HEK293 (cell line): Measurements from ENCODE around the gene SEMA6D.

Experiments
- CTCF ChIA-PET: fragments of 350-600 bp; formaldehyde crosslinking; extraction: SDS; loops from one replicate; lab custom pipeline; 2021; ENCODE audit warnings: antibody characterized with exemption; lab: Yijun Ruan, JAX
- POLR2A ChIA-PET: fragments of 300-600 bp; formaldehyde crosslinking; extraction: SDS; loops from one replicate; lab custom pipeline; 2020; ENCODE audit warnings: antibody characterized with exemption, inconsistent platforms; lab: Yijun Ruan, JAX
- H3K27ac ChIP-seq: fragments of 200-500 bp; sonication (Bioruptor generic); 2 replicates; pipeline ENCODE4 v1.5.1; 2014; ENCODE audit warnings: low read depth, low read length, control low read depth, inconsistent platforms; ENCODE audit errors: extremely low read depth
- H3K36me3 ChIP-seq, 2 experiments: fragments of 200-500 bp in 1 of 2; sonication (Bioruptor generic) in 1 of 2; 1 replicate in 1 of 2; 2 replicates in 1 of 2; pipeline ENCODE4 v1.5.1; 2014 to 2017; ENCODE audit warnings: inconsistent platforms in 2 of 2, low read length in 2 of 2; ENCODE audit not compliant: control insufficient read depth in 2 of 2, insufficient read depth in 1 of 2
- H3K4me1 ChIP-seq: fragments of 200-500 bp; sonication (Bioruptor generic); 2 replicates; pipeline ENCODE4 v1.5.1; 2014; ENCODE audit warnings: mild to moderate bottlenecking, low read length, inconsistent platforms; ENCODE audit not compliant: control insufficient read depth, insufficient read depth
- H3K4me3 ChIP-seq: 2 replicates; pipeline ENCODE4 v1.5.1; 2011; ENCODE audit warnings: low read depth, mild to moderate bottlenecking, control low read depth, low read length, moderate library complexity
- H3K9me3 ChIP-seq: fragments of 200-500 bp; sonication (Bioruptor generic); 2 replicates; pipeline ENCODE4 v1.5.1; 2014; ENCODE audit warnings: low read depth, low read length, inconsistent platforms; ENCODE audit not compliant: control insufficient read depth, insufficient read depth
- FEZF1 ChIP-seq: fragments of 450-650 bp; formaldehyde crosslinking; IDR thresholded peaks from 2 replicates; pipeline ENCODE4 v1.5.1; 2016; ENCODE audit warnings: missing biosample characterization, missing genetic modification characterization
- GLI2 ChIP-seq: fragments of 450-650 bp; formaldehyde crosslinking; IDR thresholded peaks from 2 replicates; pipeline ENCODE4; 2017; ENCODE audit warnings: missing biosample characterization, missing genetic modification characterization, low read depth, borderline replicate concordance
- KLF10 ChIP-seq: fragments of 450-650 bp; IDR thresholded peaks from 2 replicates; pipeline ENCODE4 v1.5.1; 2018; ENCODE audit warnings: missing biosample characterization, mild to moderate bottlenecking, missing genetic modification characterization
- KLF7 ChIP-seq: fragments of 450-650 bp; formaldehyde crosslinking; IDR thresholded peaks from 2 replicates; pipeline ENCODE4 v1.5.1; 2016; ENCODE audit warnings: missing biosample characterization, missing genetic modification characterization, borderline replicate concordance
- MYNN ChIP-seq: fragments of 450-650 bp; formaldehyde crosslinking; IDR thresholded peaks from 2 replicates; pipeline ENCODE4 v1.5.1; 2016; ENCODE audit warnings: missing biosample characterization, missing genetic modification characterization, borderline replicate concordance
- MZF1 ChIP-seq: fragments of 450-650 bp; formaldehyde crosslinking; IDR thresholded peaks from 2 replicates; pipeline ENCODE4 v1.5.1; 2017; ENCODE audit warnings: missing biosample characterization, missing genetic modification characterization, borderline replicate concordance
- OSR2 ChIP-seq: fragments of 450-650 bp; formaldehyde crosslinking; IDR thresholded peaks from 2 replicates; pipeline ENCODE4 v1.5.1; 2016; ENCODE audit warnings: missing biosample characterization, missing genetic modification characterization
- OVOL3 ChIP-seq: fragments of 450-650 bp; formaldehyde crosslinking; IDR thresholded peaks from 2 replicates; pipeline ENCODE4 v1.5.1; 2016; ENCODE audit warnings: missing biosample characterization, missing genetic modification characterization
- PRDM6 ChIP-seq: fragments of 450-650 bp; formaldehyde crosslinking; IDR thresholded peaks from 2 replicates; pipeline ENCODE4 v1.5.1; 2017; ENCODE audit warnings: missing biosample characterization, missing genetic modification characterization
- SCRT1 ChIP-seq: fragments of 450-650 bp; formaldehyde crosslinking; IDR thresholded peaks from 2 replicates; pipeline ENCODE4 v1.5.1; 2016; ENCODE audit warnings: missing biosample characterization, missing genetic modification characterization, borderline replicate concordance
- SCRT2 ChIP-seq: fragments of 450-650 bp; formaldehyde crosslinking; IDR thresholded peaks from 2 replicates; pipeline ENCODE4 v1.5.1; 2016; ENCODE audit warnings: missing biosample characterization, missing genetic modification characterization
- SETDB1 ChIP-seq: IDR thresholded peaks from one replicate; pipeline ENCODE4 v1.6.1; 2017; ENCODE audit warnings: mild to moderate bottlenecking, low read length, moderate library complexity, mixed read lengths; ENCODE audit not compliant: insufficient read length
- WT1 ChIP-seq: fragments of 450-650 bp; formaldehyde crosslinking; IDR thresholded peaks from 2 replicates; pipeline ENCODE4 v1.5.1; 2016; ENCODE audit warnings: missing biosample characterization, missing genetic modification characterization
- ZBTB44 ChIP-seq: fragments of 450-650 bp; IDR thresholded peaks from 2 replicates; pipeline ENCODE4 v1.5.1; 2018; ENCODE audit warnings: missing biosample characterization, mild to moderate bottlenecking, missing genetic modification characterization
- ZNF266 ChIP-seq: fragments of 450-650 bp; formaldehyde crosslinking; IDR thresholded peaks from 2 replicates; pipeline ENCODE4 v1.5.1; 2016; ENCODE audit warnings: missing biosample characterization, missing genetic modification characterization, low read depth
- ZNF558 ChIP-seq: fragments of 450-650 bp; formaldehyde crosslinking; IDR thresholded peaks from 2 replicates; pipeline ENCODE4 v1.5.1; 2016; ENCODE audit warnings: missing biosample characterization, missing genetic modification characterization
- ZNF580 ChIP-seq: fragments of 450-650 bp; formaldehyde crosslinking; IDR thresholded peaks from 2 replicates; pipeline ENCODE4 v1.5.1; 2016; ENCODE audit warnings: missing biosample characterization, missing genetic modification characterization
- ZNF600 ChIP-seq: fragments of 450-650 bp; formaldehyde crosslinking; IDR thresholded peaks from 2 replicates; pipeline ENCODE4 v1.5.1; 2016; ENCODE audit warnings: missing biosample characterization, missing genetic modification characterization
- ZNF660 ChIP-seq: fragments of 450-650 bp; IDR thresholded peaks from 2 replicates; pipeline ENCODE4 v1.5.1; 2018; ENCODE audit warnings: missing biosample characterization, mild to moderate bottlenecking, missing genetic modification characterization
- ZNF776 ChIP-seq: fragments of 450-650 bp; formaldehyde crosslinking; IDR thresholded peaks from 2 replicates; pipeline ENCODE4 v1.5.0; 2017; ENCODE audit warnings: missing biosample characterization, missing genetic modification characterization, borderline replicate concordance
- ZNF843 ChIP-seq: fragments of 450-650 bp; formaldehyde crosslinking; IDR thresholded peaks from 2 replicates; pipeline ENCODE4 v1.5.1; 2016; ENCODE audit warnings: missing biosample characterization, missing genetic modification characterization
- ZSCAN16 ChIP-seq: fragments of 450-650 bp; formaldehyde crosslinking; IDR thresholded peaks from 2 replicates; pipeline ENCODE4 v1.5.1; 2016; ENCODE audit warnings: missing biosample characterization, missing genetic modification characterization
- ZSCAN30 ChIP-seq: fragments of 450-650 bp; IDR thresholded peaks from 2 replicates; pipeline ENCODE4 v1.5.1; 2018; ENCODE audit warnings: missing biosample characterization, mild to moderate bottlenecking, missing genetic modification characterization, moderate library complexity

SEMA6D gene

GRCh38 chr15:47787875-47788274, 70.6 kb downstream of the SEMA6D start:
- ChIA-PET POLR2A (no interaction called here), CTCF (interaction anchor here (0.8 kb wide), 1 partner anchor 484 kb away, joined by 5 read pairs; no protein-coding TSS in a partner anchor)
- H3K36me3 ChIP-seq: no peaks in the 10 kb centered on the region
- no peak overlapping the region for H3K27ac ChIP-seq
- no peak overlapping the region for H3K4me3 ChIP-seq
- H3K4me1 ChIP-seq: no peaks in the 10 kb centered on the region
- TF ChIP-seq ZSCAN16 (tag by site-specific recombination) (0 out of 2 replicates have a peak, but pooled peaks have one; percentile 23), SCRT2 (tag by site-specific recombination) (peak; percentile 53; the same call in 1 of the 2 replicates), SETDB1 (no peak), ZNF600 (tag by site-specific recombination) (0 out of 2 replicates have a peak, but pooled peaks have one; percentile 20), SCRT1 (tag by site-specific recombination) (peak; percentile 31; the same call in 1 of the 2 replicates), ZNF558 (tag by site-specific recombination) (no peak)
- H3K9me3 ChIP-seq: no peaks in the 10 kb centered on the region

GRCh38 chr15:47788685-47789084, 71.4 kb downstream of the SEMA6D start:
- Histone ChIP-seq H3K4me3 (no peak overlapping the region), H3K9me3 (no peaks in the 10 kb centered on the region), H3K27ac (no peak overlapping the region), H3K4me1 (no peaks in the 10 kb centered on the region), H3K36me3 (no peaks in the 10 kb centered on the region)
- ChIA-PET POLR2A (no interaction called here), CTCF (no interaction called here)
- TF ChIP-seq ZNF843 (tag by site-specific recombination): peak; percentile 72
- no peak for TF ChIP-seq KLF10 (tag by site-specific recombination)
- no peak for TF ChIP-seq MYNN (tag by site-specific recombination)
- TF ChIP-seq ZBTB44 (tag by site-specific recombination): 0 out of 2 replicates have a peak, but pooled peaks have one; percentile 17
- 0 out of 2 replicates have a peak, but pooled peaks have one; percentile 17 for TF ChIP-seq ZNF580 (tag by site-specific recombination)
- no peak for TF ChIP-seq ZNF266
- TF ChIP-seq MZF1 (tag by site-specific recombination): peak; percentile 33; the same call in 1 of the 2 replicates
- peak; percentile 78; the same call in 1 of the 2 replicates for TF ChIP-seq PRDM6 (tag by site-specific recombination)
- TF ChIP-seq FEZF1: 0 out of 2 replicates have a peak, but pooled peaks have one; percentile 11
- no peak for TF ChIP-seq ZNF776
- TF ChIP-seq KLF7 (tag by site-specific recombination): no peak
- TF ChIP-seq GLI2 (tag by site-specific recombination): 0 out of 2 replicates have a peak, but pooled peaks have one; percentile 19
- TF ChIP-seq OSR2 (tag by site-specific recombination): peak; percentile 59; the same call in 1 of the 2 replicates
- peak; percentile 80 for TF ChIP-seq OVOL3 (tag by site-specific recombination)
- peak; percentile 92 for TF ChIP-seq WT1 (tag by site-specific recombination)
- no peak for TF ChIP-seq ZNF660 (tag by site-specific recombination)
- 0 out of 2 replicates have a peak, but pooled peaks have one; percentile 43 for TF ChIP-seq ZSCAN30 (tag by site-specific recombination)
